Measurements from ENCODE around the gene PROKR1.
"Not testable (repeated sequence)": the region's sequence is repeated elsewhere in the genome, so short reads cannot be mapped to it uniquely, and the experiment has no call there.

The PROKR1 gene

DNA sequence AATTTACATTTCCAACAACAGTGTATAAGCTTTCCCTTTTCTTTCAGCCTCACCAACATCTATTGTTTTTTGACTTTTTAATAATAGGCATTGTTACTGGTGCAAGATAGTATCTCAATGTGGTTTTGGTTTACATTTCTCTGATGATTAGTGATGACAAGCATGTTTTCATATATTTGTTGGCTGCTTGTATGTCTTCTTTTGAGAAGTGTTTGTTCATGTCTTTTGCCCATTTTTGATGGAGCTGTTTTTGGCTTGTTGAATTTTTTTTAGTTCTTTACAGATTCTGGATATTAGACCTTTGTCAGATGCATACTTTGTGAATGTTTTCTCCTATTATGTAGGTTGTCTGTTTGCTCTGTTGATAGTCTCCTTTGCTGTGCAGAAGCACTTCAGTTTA lies 32.1 kb downstream of the PROKR1 start:
- no peak overlapping the region for H3K4me3 Mint-ChIP-seq
- ATAC-seq = no peak
- H3K4me1 Mint-ChIP-seq = peaks cover 7% of the 10 kb centered on the region
- peaks cover 6 to 20% of the 10 kb centered on the region in 2 donors for H3K9me3 Mint-ChIP-seq
- no peak for DNase-seq
- H3K27ac Mint-ChIP-seq = no peak overlapping the region
- H3K27me3 Mint-ChIP-seq = peaks cover 34% of the 10 kb centered on the region

- Mint-ChIP-seq H3K27me3 (peaks cover 24% of the 10 kb centered on the region), H3K9me3 (peaks cover 11 to 20% of the 10 kb centered on the region in 2 donors)
- not testable (repeated sequence) for H3K4me3 Mint-ChIP-seq, DNase-seq, H3K27ac Mint-ChIP-seq, ATAC-seq, H3K4me1 Mint-ChIP-seq
Observed at GRCh38 chr2:68677837-68678236, 34.5 kb downstream of the PROKR1 start.

DNA sequence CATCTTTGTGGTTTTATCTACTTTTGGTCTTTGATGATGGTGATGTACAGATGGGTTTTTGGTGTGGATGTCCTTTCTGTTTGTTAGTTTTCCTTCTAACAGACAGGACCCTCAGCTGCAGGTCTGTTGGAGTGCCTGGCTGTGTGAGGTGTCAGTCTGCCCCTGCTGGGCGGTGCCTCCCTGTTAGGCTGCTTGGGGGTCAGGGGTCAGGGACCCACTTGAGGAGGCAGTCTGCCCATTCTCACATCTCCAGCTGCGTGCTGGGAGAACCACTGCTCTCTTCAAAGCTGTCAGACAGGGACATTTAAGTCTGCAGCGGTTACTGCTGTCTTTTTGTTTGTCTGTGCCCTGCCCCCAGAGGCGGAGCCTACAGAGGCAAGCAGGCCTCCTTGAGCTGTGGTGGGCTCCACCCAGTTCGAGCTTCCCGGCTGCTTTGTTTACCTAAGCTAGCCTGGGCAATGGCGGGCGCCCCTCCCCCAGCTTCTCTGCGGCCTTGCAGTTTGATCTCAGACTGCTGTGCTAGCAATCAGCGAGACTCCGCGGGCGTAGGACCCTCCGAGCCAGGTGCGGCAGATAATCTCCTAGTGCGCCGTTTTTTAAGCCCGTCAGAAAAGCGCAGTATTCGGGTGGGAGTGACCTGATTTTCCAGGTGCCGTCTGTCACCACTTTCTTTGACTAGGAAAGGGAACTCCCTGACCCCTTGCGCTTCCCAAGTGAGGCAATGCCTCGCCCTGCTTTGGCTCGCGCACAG lies 36.0 kb downstream of the PROKR1 start:
- Mint-ChIP-seq H3K4me3 (peak overlapping the region; percentile 54 to 64), H3K27me3 (peaks cover 16% of the 10 kb centered on the region), H3K9me3 (peaks cover 11 to 20% of the 10 kb centered on the region in 2 donors)
- not testable (repeated sequence) for ATAC-seq, H3K27ac Mint-ChIP-seq, H3K4me1 Mint-ChIP-seq
- DNase-seq = peak in 1 of 2 donors; percentile 33

DNA sequence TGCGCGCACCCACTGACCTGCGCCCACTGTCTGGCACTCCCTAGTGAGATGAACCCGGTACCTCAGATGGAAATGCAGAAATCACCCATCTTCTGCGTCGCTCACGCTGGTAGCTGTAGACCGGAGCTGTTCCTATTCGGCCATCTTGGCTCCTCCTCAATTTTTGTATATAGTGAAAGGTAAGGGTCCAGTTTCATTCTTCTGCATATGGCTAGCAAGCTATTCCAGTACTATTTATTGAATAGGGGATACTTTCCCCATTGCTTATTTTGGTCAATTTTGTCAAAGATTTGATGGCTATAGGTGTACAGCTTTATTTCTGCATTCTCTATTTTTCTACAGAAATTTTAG lies 36.5 kb downstream of the PROKR1 start:
- not testable (repeated sequence) for H3K4me1 Mint-ChIP-seq, ATAC-seq, H3K27ac Mint-ChIP-seq, DNase-seq
- Mint-ChIP-seq H3K27me3 (peaks cover 13% of the 10 kb centered on the region), H3K9me3 (peaks cover 11 to 17% of the 10 kb centered on the region in 2 donors), H3K4me3 (peak overlapping the region; percentile 54 to 64)

GRCh38 chr2:68684197-68684596 lies 40.8 kb downstream of the PROKR1 start:
- H3K27ac Mint-ChIP-seq = no peak overlapping the region
- peaks cover 8% of the 10 kb centered on the region for H3K4me1 Mint-ChIP-seq
- no peak overlapping the region for H3K4me3 Mint-ChIP-seq
- DNase-seq (no peak), ATAC-seq (no peak)
- H3K9me3 Mint-ChIP-seq = peaks cover 6 to 8% of the 10 kb centered on the region in 2 donors
- peaks cover 8% of the 10 kb centered on the region for H3K27me3 Mint-ChIP-seq

DNA sequence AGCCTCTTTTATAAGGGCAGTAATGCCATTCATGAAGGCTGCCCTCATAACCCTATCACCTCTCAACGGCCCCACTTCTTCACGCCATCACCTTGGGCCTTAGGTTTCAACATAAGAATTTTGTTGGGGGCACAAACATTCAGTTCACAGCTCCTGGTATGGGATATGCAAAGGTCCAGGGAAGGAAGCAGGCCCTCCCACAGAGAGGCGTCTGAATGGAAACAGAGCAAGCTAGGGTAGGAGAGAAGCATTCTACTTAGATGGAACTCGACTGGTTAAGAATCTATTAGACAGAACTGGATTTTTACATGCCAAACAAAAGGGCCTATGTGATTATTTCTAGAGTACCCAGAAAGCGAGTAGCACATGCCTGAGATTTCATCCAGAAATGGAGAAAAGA lies 42.8 kb downstream of the PROKR1 start:
- no peak overlapping the region for H3K27ac Mint-ChIP-seq
- no peaks in the 10 kb centered on the region for H3K9me3 Mint-ChIP-seq
- no peak overlapping the region for H3K4me3 Mint-ChIP-seq
- DNase-seq (no peak), ATAC-seq (no peak)
- peaks cover 26% of the 10 kb centered on the region for H3K4me1 Mint-ChIP-seq
- H3K27me3 Mint-ChIP-seq = no peaks in the 10 kb centered on the region

DNA sequence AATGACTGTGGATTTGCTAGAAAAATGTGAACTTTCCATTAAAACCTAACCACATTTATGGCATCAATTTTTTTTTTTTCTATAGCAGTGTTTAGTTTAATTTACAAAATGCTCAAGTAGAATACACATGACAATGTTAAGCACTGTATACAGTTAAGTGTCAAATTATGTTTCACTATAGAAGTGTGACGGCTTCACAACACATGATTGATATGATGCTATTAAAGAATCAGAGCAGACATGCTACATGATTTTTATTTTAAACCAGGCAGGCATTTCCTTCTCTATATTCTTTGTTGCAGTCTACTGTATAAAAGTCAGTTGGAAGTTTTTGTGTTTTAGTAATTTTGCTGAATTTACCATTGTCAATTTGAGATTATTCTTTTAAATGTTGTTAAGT lies 43.6 kb downstream of the PROKR1 start:
- Mint-ChIP-seq H3K9me3 (peaks cover 0 to 6% of the 10 kb centered on the region in 2 donors), H3K4me1 (peaks cover 26% of the 10 kb centered on the region), H3K4me3 (no peak overlapping the region), H3K27me3 (no peaks in the 10 kb centered on the region), H3K27ac (no peak overlapping the region)
- no peak for DNase-seq
- no peak for ATAC-seq

DNA sequence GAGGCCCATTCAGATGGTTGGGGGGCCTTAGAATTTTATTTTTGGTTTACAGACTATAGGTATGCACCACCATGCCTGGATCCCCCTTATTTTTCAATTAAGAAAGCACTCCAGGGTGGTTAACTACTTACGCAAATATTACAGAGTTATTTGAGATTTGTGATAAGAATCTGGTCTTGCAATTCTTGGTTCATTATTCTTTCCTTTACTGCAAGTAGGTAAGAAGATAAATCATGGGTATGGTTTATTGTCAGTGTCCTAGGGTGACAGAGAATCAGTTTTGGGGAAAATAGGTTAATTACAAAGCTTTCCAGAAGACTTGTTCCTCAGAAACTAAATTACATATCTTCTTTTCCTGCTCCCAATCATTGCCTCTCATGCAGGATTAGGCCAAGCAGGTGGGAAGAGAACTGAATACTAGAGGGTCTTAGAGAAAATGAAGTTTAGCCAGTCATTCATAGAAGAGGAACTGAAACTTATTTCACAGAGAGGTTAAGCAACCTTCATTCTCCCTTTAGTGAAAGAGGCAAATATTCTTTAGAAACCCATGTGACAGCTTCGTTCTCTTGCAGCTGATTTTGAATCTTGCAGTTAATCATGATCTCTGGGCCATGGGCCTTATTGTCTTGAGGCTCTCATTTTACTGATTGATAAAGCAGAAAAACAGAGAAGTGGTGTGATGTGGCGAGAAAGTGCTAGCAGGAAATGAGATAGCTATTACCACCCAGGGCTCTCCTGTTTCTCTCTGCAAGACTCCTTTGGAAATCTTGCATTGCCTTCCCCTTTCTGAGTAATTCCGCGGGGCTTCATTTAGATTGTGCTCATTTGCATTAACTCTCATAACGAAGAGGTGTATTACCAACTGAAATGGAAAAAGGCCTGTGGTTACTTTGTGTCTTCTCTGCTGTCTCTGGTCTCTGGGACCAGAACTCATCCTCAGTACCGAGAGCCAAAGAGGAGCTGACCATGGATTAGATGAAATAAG lies 46.5 kb downstream of the PROKR1 start:
- peaks cover 26% of the 10 kb centered on the region for H3K4me1 Mint-ChIP-seq
- DNase-seq (peak; percentile 17 to 35), ATAC-seq (peak; percentile 90)
- peaks cover 0 to 6% of the 10 kb centered on the region in 2 donors for H3K9me3 Mint-ChIP-seq
- peak overlapping the region; percentile 44 to 77 for H3K4me3 Mint-ChIP-seq
- H3K27ac Mint-ChIP-seq = peak overlapping the region; percentile 56 to 91
- H3K27me3 Mint-ChIP-seq = peaks cover 9% of the 10 kb centered on the region

GRCh38 chr2:68690851-68691250 lies 47.5 kb downstream of the PROKR1 start:
- ATAC-seq = no peak
- no peak for DNase-seq
- H3K4me3 Mint-ChIP-seq = no peak overlapping the region
- peaks cover 26% of the 10 kb centered on the region for H3K4me1 Mint-ChIP-seq
- H3K27ac Mint-ChIP-seq = no peak overlapping the region
- peaks cover 0 to 6% of the 10 kb centered on the region in 2 donors for H3K9me3 Mint-ChIP-seq
- H3K27me3 Mint-ChIP-seq = peaks cover 18% of the 10 kb centered on the region

DNA sequence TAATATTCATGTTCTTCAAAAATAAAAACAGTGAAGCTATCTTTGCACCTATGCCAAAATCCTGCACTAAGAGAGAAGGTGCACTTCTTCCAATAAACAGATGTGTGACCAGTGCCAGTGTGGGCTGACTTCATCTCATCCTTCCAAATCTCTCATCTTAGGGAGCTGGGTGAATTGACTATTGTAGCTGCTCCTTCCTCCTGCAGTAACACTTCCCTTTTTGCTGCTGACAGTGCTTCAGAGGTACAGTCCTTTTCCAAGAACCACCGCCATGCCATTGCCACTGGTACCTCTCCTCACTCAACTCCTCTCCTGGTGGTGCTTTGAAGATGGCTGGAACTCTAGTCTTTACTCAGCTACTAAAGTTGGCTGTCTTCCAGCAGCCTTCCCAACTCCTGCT lies 49.1 kb downstream of the PROKR1 start:
- Mint-ChIP-seq H3K4me1 (peaks cover 26% of the 10 kb centered on the region), H3K4me3 (no peak overlapping the region), H3K9me3 (peaks cover 0 to 11% of the 10 kb centered on the region in 2 donors), H3K27me3 (peaks cover 18% of the 10 kb centered on the region), H3K27ac (no peak overlapping the region)
- ATAC-seq (no peak), DNase-seq (no peak)

DNA sequence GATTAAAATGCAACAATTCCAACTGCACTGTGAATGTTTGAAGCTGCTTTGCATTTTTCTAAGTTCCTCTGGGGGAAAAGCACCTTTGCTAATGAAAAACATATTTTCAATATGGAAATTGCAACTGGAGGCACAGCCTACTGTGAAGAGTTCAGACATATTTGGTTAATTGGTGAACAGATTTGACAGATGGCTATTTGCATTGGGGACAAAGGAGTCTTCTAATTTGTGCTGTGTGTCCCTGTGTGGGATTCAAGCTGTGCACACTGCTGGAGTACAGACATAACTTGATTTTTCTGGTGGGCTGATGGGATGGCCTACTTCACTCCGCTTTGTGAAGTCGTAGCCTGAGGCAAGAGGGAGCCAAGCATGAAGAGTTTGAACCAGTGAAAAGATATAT lies 50.6 kb downstream of the PROKR1 start:
- Mint-ChIP-seq H3K9me3 (peaks cover 0 to 11% of the 10 kb centered on the region in 2 donors), H3K27me3 (peaks cover 18% of the 10 kb centered on the region), H3K27ac (no peak overlapping the region), H3K4me3 (no peak overlapping the region), H3K4me1 (peaks cover 29% of the 10 kb centered on the region)
- no peak for DNase-seq
- ATAC-seq = no peak

- ATAC-seq (no peak), DNase-seq (no peak)
- Mint-ChIP-seq H3K4me1 (peaks cover 11% of the 10 kb centered on the region), H3K27me3 (peaks cover 18% of the 10 kb centered on the region), H3K4me3 (no peak overlapping the region), H3K9me3 (peaks cover 10 to 24% of the 10 kb centered on the region in 2 donors), H3K27ac (no peak overlapping the region)
Observed at GRCh38 chr2:68695971-68696370, 52.6 kb downstream of the PROKR1 start.

DNA sequence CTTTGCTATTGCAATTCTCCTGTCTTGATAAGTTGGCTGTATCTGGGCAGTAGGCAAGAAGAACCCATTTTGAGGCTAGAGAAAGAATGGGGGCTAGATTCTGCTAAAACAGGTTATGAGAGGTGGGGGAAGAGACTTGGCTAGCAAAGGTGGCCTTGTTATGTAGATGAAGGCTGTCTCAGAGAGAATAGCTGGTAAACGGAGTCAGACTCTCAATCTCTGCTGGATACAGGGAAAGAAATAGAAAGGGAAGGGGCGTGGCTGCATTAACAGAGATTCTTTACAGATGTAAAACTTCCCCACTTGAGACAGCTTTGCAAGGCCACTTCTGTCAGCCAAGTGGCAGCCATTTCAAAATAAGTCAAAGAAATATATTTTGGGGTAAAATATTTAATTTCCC lies 53.2 kb downstream of the PROKR1 start:
- peaks cover 18% of the 10 kb centered on the region for H3K27me3 Mint-ChIP-seq
- peaks cover 11% of the 10 kb centered on the region for H3K4me1 Mint-ChIP-seq
- no peak overlapping the region for H3K4me3 Mint-ChIP-seq
- H3K27ac Mint-ChIP-seq = no peak overlapping the region
- ATAC-seq (no peak), DNase-seq (no peak)
- peaks cover 10 to 23% of the 10 kb centered on the region in 2 donors for H3K9me3 Mint-ChIP-seq

GRCh38 chr2:68698567-68699377 lies 55.4 kb downstream of the PROKR1 start:
- H3K4me1 Mint-ChIP-seq = peaks cover 20% of the 10 kb centered on the region
- peaks cover 10 to 18% of the 10 kb centered on the region in 2 donors for H3K9me3 Mint-ChIP-seq
- H3K27ac Mint-ChIP-seq = no peak overlapping the region
- ATAC-seq (no peak), DNase-seq (no peak)
- H3K4me3 Mint-ChIP-seq = no peak overlapping the region
- H3K27me3 Mint-ChIP-seq = peaks cover 9% of the 10 kb centered on the region

DNA sequence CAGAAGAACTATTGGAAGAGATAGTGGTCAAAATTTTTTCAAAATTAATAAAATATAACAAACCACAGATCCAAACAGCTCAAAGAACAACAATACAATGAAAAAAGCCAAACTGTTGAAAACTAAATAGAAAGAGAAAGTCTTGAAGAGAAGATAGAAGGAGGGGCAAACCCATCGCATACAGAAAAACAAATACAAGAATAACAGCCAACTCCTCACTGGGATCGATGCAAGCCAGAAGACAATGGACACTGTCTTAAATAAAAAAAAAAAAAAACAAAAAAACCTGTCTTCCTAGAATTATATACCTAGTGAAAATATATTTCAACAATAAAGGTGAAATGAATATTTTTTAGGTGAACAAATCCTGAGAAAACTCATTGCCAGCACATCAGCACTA lies 57.2 kb downstream of the PROKR1 start:
- no peak for ATAC-seq
- Mint-ChIP-seq H3K4me3 (no peak overlapping the region), H3K9me3 (peaks cover 10 to 18% of the 10 kb centered on the region in 2 donors), H3K4me1 (peaks cover 30% of the 10 kb centered on the region), H3K27ac (no peak overlapping the region), H3K27me3 (peaks cover 2% of the 10 kb centered on the region)
- DNase-seq = no peak
